HG03520 (cell line): ENCODE data around the gene ZBTB32.
A peak's percentile ranks its signal among the peaks of the same experiment; 100 is the strongest.
"Not testable (repeated sequence)": the region's sequence is repeated elsewhere in the genome, so short reads cannot be mapped to it uniquely, and the experiment has no call there.

Experiments
- ATAC-seq: cut with Tn5 transposase; IDR thresholded peaks from one replicate; pipeline ENCODE4 v1.9.1; 2021; ENCODE audit warnings: mild to moderate bottlenecking, moderate library complexity; ENCODE audit not compliant: unreplicated experiment

ZBTB32 gene

DNA sequence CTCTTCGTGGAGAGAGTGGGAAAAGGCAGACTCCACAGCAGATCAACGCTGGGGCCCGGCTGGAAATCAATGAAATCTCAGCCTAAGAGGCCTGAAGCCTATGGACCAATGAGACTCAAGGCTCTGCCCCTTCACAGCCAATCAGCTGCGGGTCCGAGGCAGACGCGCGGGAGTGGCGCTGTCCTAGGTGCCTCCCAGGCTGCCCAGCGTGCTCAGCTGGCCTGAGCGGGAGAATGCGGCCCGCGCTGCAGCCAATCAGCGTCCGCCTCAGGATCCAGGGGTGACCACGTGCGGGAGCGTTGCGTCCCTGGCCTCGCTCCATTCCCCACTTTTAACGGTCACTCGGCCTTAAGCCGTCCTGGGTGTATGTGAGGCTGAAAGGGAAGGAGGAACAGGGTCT is at the start of gene ZBTB32:
ZBTB32 (plus strand) TSS at position 341 of the 400 bp plus-strand sequence. CDS start 10,069 bp downstream, outside the sequence.
- no peak for ATAC-seq

GRCh38 chr19:35654828-35655227 is 49.5 kb upstream of the ZBTB32 start:
- ATAC-seq, result not testable (repeated sequence)

- no peak for ATAC-seq
Observed at GRCh38 chr19:35655600-35655999, 48.8 kb upstream of the ZBTB32 start.

GRCh38 chr19:35656700-35657099 is 47.7 kb upstream of the ZBTB32 start:
- ATAC-seq, result no peak

DNA sequence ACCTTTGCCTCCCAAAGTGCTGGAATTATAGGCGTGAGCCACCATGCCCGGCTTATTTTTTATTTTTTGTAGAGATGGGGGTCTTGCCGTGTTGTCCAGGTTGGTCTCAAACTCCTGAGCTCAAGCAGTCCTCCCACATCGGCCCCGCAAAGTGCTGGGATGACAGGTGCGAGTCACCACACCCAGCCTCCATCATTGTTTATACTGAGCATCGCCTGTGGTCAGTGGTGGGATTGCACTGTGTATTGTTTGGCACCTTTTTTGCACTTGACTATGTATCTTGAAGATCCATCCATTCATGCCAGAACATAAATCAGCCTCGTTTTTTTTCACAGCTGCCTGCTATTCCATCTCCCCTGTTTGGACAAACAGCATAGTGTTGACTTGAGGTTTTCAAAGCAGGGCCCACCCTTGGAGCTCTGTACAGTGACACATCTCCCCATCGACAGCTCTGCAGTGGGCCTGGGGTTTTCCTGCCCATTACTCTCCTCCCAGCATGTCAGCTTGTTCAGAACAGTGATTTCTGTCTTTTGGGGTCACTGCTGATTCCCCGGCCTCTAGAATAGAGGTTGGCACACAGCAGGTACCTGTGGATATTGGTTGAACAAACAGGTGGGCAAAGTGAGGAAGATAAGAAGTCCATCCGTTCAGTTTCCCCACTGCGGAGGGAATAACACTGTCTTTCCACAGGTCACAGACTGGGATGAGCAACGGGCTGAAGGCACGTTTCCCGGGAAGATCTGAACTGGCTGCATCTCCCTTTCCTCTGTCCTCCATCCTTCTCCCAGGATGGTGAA is 46.3 kb upstream of the ZBTB32 start:
- no peak for ATAC-seq

DNA sequence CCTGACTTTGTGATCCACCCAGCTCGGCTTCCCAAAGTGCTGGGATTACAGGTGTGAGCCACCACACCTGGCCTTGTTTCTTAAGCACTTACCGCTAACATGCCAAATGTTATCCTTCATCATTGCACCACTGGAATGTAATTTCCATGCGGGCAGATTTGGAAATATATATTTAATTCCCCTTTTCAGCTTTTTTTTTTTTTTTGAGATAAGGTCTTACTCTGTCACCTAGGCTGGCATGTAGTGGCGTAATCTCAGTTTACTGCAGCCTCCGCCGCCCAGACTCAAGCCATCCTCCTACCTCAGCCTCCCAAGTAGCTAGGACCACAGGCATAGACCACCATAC is 42.4 kb upstream of the ZBTB32 start:
- ATAC-seq, result no peak

DNA sequence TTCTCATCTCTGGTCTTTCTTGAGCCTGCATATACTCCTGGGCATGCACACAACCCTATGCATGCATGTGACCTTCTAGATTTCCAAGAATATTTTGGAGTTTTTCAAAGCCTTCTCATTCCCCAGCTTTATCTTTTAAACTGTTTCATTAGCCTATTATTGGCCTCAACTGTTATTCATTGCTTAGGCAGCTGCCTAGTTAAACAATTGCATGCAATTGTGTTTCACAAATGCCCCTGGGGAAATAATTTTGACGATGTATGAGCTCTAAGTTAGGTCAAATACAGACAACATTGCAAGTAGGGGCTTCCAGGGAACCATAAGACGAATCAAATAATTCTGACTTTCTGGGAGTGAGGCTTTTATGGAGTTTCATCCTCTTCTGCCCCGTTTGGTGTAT is 40.4 kb upstream of the ZBTB32 start:
- no peak for ATAC-seq

DNA sequence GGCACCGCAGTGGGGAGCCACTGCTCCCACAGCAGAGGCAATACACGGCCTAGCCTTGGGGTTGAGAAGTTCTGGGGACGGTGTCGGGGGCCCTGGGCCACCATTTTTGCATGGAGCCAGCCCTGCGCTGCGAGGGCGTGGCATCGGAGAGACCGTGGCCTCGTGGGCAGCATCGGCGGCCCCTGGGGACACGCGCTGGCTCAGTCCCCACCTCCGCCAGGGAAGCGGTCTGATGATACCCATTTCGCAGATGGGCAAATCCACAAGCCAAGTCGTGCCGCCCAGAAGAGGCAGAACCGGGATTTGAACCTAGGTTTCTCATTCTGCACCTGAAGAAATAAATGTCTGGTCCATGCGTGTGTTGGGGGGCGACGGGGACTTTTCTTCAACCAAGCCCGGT is 39.2 kb upstream of the ZBTB32 start:
- ATAC-seq, result no peak

DNA sequence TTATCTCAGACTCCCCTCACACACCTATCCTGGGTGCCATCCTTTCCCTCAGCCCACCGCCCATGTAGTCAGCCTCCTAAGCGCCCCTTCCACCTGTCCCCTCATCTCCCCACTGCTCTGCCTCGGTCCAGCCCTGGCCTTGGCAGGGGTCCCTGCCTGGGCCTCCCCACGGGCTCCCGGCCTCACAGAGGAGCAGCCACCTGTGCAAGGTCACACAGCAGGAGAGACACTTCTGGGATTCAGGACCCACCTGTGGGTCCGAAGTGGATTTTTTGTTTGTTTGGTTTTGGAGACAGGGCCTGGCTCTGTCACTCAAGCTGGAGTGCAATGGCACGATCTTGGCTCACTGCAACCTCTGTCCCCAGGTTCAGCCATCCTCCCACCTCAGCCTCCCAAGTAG is 38.8 kb upstream of the ZBTB32 start:
- no peak for ATAC-seq

GRCh38 chr19:35666251-35666913 is 38.0 kb upstream of the ZBTB32 start, which contains the start of gene UPK1A:
TSS of gene UPK1A (plus strand) at chr19:35666517. CDS start at chr19:35666813, 296 bp downstream.
- no peak for ATAC-seq

GRCh38 chr19:35669566-35669965 is 34.8 kb upstream of the ZBTB32 start:
- no peak for ATAC-seq

GRCh38 chr19:35669974-35670373 is 34.4 kb upstream of the ZBTB32 start:
- ATAC-seq, result no peak

GRCh38 chr19:35670686-35671085 is 33.7 kb upstream of the ZBTB32 start:
- no peak for ATAC-seq

DNA sequence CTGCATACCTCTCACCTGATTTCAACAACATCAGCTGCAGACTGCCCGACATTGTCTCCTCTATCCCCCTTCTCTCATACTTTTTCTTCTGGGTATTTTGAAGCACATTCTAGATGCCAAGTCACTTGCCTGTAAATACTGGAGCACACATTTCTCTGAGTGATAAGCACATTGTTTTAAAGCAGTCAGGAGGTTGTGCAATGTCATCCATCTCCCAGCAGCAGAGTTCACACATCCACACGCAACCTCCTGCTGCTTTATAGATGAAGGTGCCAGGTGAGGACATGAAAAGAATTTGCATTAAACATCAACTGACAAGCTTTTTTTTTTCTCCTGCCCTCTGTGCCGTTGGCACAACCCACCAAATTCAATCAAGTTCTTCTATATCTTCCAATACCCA is 32.5 kb upstream of the ZBTB32 start:
- ATAC-seq, result no peak

DNA sequence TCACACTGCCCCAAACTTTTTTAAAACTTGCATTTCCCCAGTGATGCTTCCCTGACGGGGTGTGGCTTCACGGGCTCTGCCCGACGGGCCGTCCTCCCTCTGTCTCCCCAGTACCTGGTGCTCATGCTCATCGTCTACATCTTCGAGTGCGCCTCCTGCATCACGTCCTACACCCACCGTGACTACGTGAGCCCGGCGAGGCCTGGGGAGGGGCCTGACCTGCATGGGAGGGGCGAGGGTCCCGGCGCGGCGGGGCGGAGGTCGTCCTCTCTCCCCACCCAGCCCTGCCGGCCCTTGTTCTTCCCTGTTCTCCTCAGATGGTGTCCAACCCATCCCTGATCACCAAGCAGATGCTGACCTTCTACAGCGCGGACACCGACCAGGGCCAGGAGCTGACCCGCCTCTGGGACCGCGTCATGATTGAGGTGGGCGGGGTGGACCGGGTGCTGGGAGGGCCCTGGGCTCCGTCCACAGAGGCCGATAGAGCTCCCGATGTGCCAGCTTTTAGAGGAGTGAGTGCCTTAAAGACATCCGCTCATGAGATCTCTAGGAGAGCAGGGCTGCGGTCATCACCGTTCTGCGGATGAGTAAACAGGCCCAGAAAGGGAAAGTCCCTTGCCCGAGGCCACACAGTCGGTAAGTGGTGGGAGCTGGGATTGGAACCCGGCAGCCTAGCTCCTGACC is 31.1 kb upstream of the ZBTB32 start:
- ATAC-seq, result no peak

DNA sequence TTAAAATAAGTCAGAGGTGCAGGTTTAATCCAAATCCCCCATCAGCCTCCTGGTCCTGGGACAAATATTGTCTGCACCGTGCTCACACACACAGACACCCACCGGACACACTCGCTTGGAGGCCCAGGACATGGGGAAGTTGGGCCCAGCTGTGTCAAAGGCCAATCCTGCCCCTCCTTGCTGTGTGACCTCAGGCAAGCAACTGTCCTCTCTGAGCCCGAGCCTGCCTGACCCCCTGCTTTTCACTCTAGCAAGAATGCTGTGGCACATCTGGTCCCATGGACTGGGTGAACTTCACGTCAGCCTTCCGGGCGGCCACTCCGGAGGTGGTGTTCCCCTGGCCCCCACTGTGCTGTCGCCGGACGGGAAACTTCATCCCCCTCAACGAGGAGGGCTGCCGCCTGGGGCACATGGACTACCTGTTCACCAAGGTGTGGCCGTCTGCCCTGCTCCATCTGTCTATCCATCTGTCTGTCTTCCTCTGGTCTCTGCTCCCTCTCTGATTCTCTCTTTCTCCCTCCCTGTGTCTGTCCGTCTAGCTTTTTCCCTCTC is 28.7 kb upstream of the ZBTB32 start:
- no peak for ATAC-seq

DNA sequence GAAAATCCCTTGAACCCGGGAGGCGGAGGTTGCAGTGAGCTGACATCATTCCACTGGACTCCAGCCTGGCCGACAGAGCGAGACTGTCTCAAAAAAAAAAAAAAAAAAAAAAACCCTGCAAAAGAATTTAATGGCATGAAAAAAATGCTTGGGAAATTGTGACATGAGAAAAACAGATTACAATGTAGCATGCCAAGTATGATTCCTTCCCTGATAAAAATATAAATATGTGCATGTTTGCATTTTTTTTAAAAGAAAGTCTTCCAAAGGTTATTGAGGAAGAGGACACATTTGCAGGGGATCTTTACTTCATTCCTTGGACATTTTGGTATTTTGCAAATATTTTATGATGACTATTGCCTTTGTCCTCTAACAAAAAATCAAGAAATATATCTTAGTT is 14.5 kb upstream of the ZBTB32 start:
- no peak for ATAC-seq

GRCh38 chr19:35691106-35691505 is 13.3 kb upstream of the ZBTB32 start:
- not testable (repeated sequence) for ATAC-seq

GRCh38 chr19:35692010-35692409 is 12.3 kb upstream of the ZBTB32 start:
- ATAC-seq, result no peak

DNA sequence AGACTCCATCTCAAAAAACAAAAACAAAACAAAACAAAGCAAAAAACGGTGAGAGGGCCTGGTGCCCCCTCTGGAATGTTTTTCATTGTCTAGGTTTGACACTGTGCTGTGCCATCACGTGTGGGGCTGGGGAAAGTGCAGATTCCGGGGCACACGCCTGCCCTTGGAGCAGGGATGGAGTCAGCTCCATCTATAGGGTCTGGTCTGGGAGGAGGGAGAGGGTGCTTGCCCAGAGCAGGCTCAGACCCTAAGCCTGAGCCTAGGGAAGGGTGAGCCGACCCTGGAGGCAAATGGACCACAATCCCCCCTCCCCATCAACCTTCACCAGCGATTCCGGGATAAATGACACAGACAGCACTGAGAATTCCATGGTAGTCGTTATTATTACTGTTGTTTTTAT is 10.9 kb upstream of the ZBTB32 start:
- ATAC-seq, result no peak

GRCh38 chr19:35693835-35694599 is 10.3 kb upstream of the ZBTB32 start:
- ATAC-seq, result peak; percentile 79
